GM19455 (cell line): ENCODE measurements around the gene GMDS.
A peak's percentile ranks its signal among the peaks of the same experiment; 100 is the strongest.

ENCODE experiments used
- ATAC-seq: cut with Tn5 transposase; IDR thresholded peaks from one replicate; pipeline ENCODE4 v1.9.1; 2021; ENCODE audit not compliant: unreplicated experiment

GMDS gene

GRCh38 chr6:1599469-1599868, 645.9 kb downstream of the GMDS start:
- no peak for ATAC-seq

GRCh38 chr6:1598886-1599285, 646.5 kb downstream of the GMDS start:
- no peak for ATAC-seq

GRCh38 chr6:1598433-1598832, 647.0 kb downstream of the GMDS start:
- ATAC-seq, result no peak

- ATAC-seq, result no peak
Observed at GRCh38 chr6:1597924-1598323, 647.5 kb downstream of the GMDS start.

GRCh38 chr6:1597121-1597744, 648.2 kb downstream of the GMDS start:
- ATAC-seq, result no peak

GRCh38 chr6:1596088-1596852, 649.1 kb downstream of the GMDS start:
- peak; percentile 69 for ATAC-seq

GRCh38 chr6:1595271-1596087, 649.9 kb downstream of the GMDS start:
- no peak for ATAC-seq

- no peak for ATAC-seq
Observed at GRCh38 chr6:1594445-1595200, 650.8 kb downstream of the GMDS start.

- no peak for ATAC-seq
Observed at GRCh38 chr6:1593958-1594314, 651.5 kb downstream of the GMDS start.

GRCh38 chr6:1593286-1593957, 652.0 kb downstream of the GMDS start:
- ATAC-seq, result no peak

GRCh38 chr6:1592852-1593251, 652.6 kb downstream of the GMDS start:
- ATAC-seq, result no peak

- no peak for ATAC-seq
Observed at GRCh38 chr6:1591926-1592325, 653.5 kb downstream of the GMDS start.

GRCh38 chr6:1591243-1591642, 654.2 kb downstream of the GMDS start:
- no peak for ATAC-seq

- no peak for ATAC-seq
Observed at GRCh38 chr6:1590580-1590979, 654.8 kb downstream of the GMDS start.

- no peak for ATAC-seq
Observed at GRCh38 chr6:1589208-1589607, 656.2 kb downstream of the GMDS start.

- ATAC-seq, result no peak
Observed at GRCh38 chr6:1587977-1588376, 657.4 kb downstream of the GMDS start.

- ATAC-seq, result no peak
Observed at GRCh38 chr6:1587546-1587945, 657.9 kb downstream of the GMDS start.

GRCh38 chr6:1586861-1587450, 658.4 kb downstream of the GMDS start:
- ATAC-seq, result no peak

GRCh38 chr6:1586256-1586655, 659.1 kb downstream of the GMDS start:
- no peak for ATAC-seq

- ATAC-seq, result no peak
Observed at GRCh38 chr6:1585669-1586049, 659.7 kb downstream of the GMDS start.
